ENCODE data around the gene CFHR1.
"Not testable (repeated sequence)": the region's sequence is repeated elsewhere in the genome, so short reads cannot be mapped to it uniquely, and the experiment has no call there.

- TF ChIP-seq ZNF552 (CRISPR knock-in tag; IDR thresholded peaks at IDR 0.05; ENCODE audit: borderline replicate concordance); KLF9 (CRISPR knock-in tag; IDR thresholded peaks at IDR 0.05; ENCODE audit: low read depth); ZBTB46 (CRISPR knock-in tag; IDR thresholded peaks at IDR 0.05; ENCODE audit: borderline replicate concordance); CTCF (CRISPR knock-in tag; IDR thresholded peaks at IDR 0.05): not testable (repeated sequence)
Observed at GRCh38 chr1:196819531-196819930, at the start of gene CFHR1.

Measured in HepG2 (cell line).